HEK293 (cell line): ENCODE data around the gene KCNAB2.

Experiments used
- CTCF ChIA-PET: fragments of 350-600 bp; formaldehyde crosslinking; extraction: SDS; loops from one replicate; lab custom pipeline; 2021; ENCODE audit warnings: antibody characterized with exemption; lab: Yijun Ruan, JAX
- POLR2A ChIA-PET: fragments of 300-600 bp; formaldehyde crosslinking; extraction: SDS; loops from one replicate; lab custom pipeline; 2020; ENCODE audit warnings: antibody characterized with exemption, inconsistent platforms; lab: Yijun Ruan, JAX
- H3K27ac ChIP-seq: fragments of 200-500 bp; sonication (Bioruptor generic); 2 replicates; pipeline ENCODE4 v1.5.1; 2014; ENCODE audit warnings: low read depth, low read length, control low read depth, inconsistent platforms; ENCODE audit errors: extremely low read depth
- H3K36me3 ChIP-seq, 2 experiments: fragments of 200-500 bp in 1 of 2; sonication (Bioruptor generic) in 1 of 2; 1 replicate in 1 of 2; 2 replicates in 1 of 2; pipeline ENCODE4 v1.5.1; 2014 to 2017; ENCODE audit warnings: inconsistent platforms in 2 of 2, low read length in 2 of 2; ENCODE audit not compliant: control insufficient read depth in 2 of 2, insufficient read depth in 1 of 2
- H3K4me1 ChIP-seq: fragments of 200-500 bp; sonication (Bioruptor generic); 2 replicates; pipeline ENCODE4 v1.5.1; 2014; ENCODE audit warnings: mild to moderate bottlenecking, low read length, inconsistent platforms; ENCODE audit not compliant: control insufficient read depth, insufficient read depth
- H3K4me3 ChIP-seq: 2 replicates; pipeline ENCODE4 v1.5.1; 2011; ENCODE audit warnings: low read depth, mild to moderate bottlenecking, control low read depth, low read length, moderate library complexity
- H3K9me3 ChIP-seq: fragments of 200-500 bp; sonication (Bioruptor generic); 2 replicates; pipeline ENCODE4 v1.5.1; 2014; ENCODE audit warnings: low read depth, low read length, inconsistent platforms; ENCODE audit not compliant: control insufficient read depth, insufficient read depth
- GLIS2 ChIP-seq: fragments of 450-650 bp; formaldehyde crosslinking; IDR thresholded peaks from 2 replicates; pipeline ENCODE4 v1.5.1; 2016; ENCODE audit warnings: missing biosample characterization, missing genetic modification characterization
- OVOL3 ChIP-seq: fragments of 450-650 bp; formaldehyde crosslinking; IDR thresholded peaks from 2 replicates; pipeline ENCODE4 v1.5.1; 2016; ENCODE audit warnings: missing biosample characterization, missing genetic modification characterization
- ZBTB17 ChIP-seq: fragments of 450-650 bp; formaldehyde crosslinking; IDR thresholded peaks from 2 replicates; pipeline ENCODE4 v1.5.1; 2016; ENCODE audit warnings: missing biosample characterization, missing genetic modification characterization
- ZBTB21 ChIP-seq: fragments of 450-650 bp; formaldehyde crosslinking; IDR thresholded peaks from 2 replicates; pipeline ENCODE4 v1.5.1; 2017; ENCODE audit warnings: missing biosample characterization, missing genetic modification characterization
- ZBTB8A ChIP-seq: fragments of 450-650 bp; formaldehyde crosslinking; IDR thresholded peaks from 2 replicates; pipeline ENCODE4 v1.5.1; 2016; ENCODE audit warnings: missing biosample characterization, missing genetic modification characterization
- ZFP69B ChIP-seq: fragments of 450-650 bp; formaldehyde crosslinking; IDR thresholded peaks from 2 replicates; pipeline ENCODE4 v1.5.1; 2016; ENCODE audit warnings: missing biosample characterization, missing genetic modification characterization
- ZNF10 ChIP-seq: fragments of 450-650 bp; formaldehyde crosslinking; IDR thresholded peaks from 2 replicates; pipeline ENCODE4 v1.5.1; 2017; ENCODE audit warnings: missing biosample characterization, missing genetic modification characterization
- ZNF174 ChIP-seq: fragments of 450-650 bp; formaldehyde crosslinking; IDR thresholded peaks from 2 replicates; pipeline ENCODE4 v1.5.0; 2017; ENCODE audit warnings: missing biosample characterization, mild to moderate bottlenecking, missing genetic modification characterization
- ZNF184 ChIP-seq: fragments of 450-650 bp; IDR thresholded peaks from 2 replicates; pipeline ENCODE4 v1.5.1; 2018; ENCODE audit warnings: missing biosample characterization, mild to moderate bottlenecking, missing genetic modification characterization
- ZNF202 ChIP-seq: fragments of 450-650 bp; formaldehyde crosslinking; IDR thresholded peaks from 2 replicates; pipeline ENCODE4 v1.5.1; 2016; ENCODE audit warnings: missing biosample characterization, missing genetic modification characterization, borderline replicate concordance
- ZNF394 ChIP-seq: fragments of 450-650 bp; formaldehyde crosslinking; IDR thresholded peaks from 2 replicates; pipeline ENCODE4 v1.5.1; 2016; ENCODE audit warnings: missing biosample characterization, missing genetic modification characterization, mild to moderate bottlenecking, moderate library complexity, borderline replicate concordance
- ZNF521 ChIP-seq: fragments of 450-650 bp; formaldehyde crosslinking; IDR thresholded peaks from 2 replicates; pipeline ENCODE4 v1.5.1; 2017; ENCODE audit warnings: missing biosample characterization, mild to moderate bottlenecking, missing genetic modification characterization
- ZNF629 ChIP-seq: fragments of 450-650 bp; formaldehyde crosslinking; IDR thresholded peaks from 2 replicates; pipeline ENCODE4 v1.5.1; 2017; ENCODE audit warnings: missing biosample characterization, missing genetic modification characterization
- ZNF670 ChIP-seq: fragments of 450-650 bp; formaldehyde crosslinking; IDR thresholded peaks from 2 replicates; pipeline ENCODE4 v1.5.1; 2016; ENCODE audit warnings: missing biosample characterization, missing genetic modification characterization, low read depth
- ZNF76 ChIP-seq: fragments of 450-650 bp; formaldehyde crosslinking; IDR thresholded peaks from 2 replicates; pipeline ENCODE4; 2016; ENCODE audit warnings: low read depth, missing biosample characterization, missing genetic modification characterization, borderline replicate concordance
- ZNF830 ChIP-seq: fragments of 450-650 bp; IDR thresholded peaks from 2 replicates; pipeline ENCODE4 v1.5.0; 2018; ENCODE audit warnings: missing biosample characterization, missing genetic modification characterization, low read depth, mild to moderate bottlenecking, moderate library complexity
- TF ChIP-seq, protein P1 (sequence below): fragments of 450-650 bp; formaldehyde crosslinking; IDR thresholded peaks from 2 replicates; pipeline ENCODE4 v1.5.1; 2016; ENCODE audit warnings: missing biosample characterization, missing genetic modification characterization
- TF ChIP-seq, protein P2 (sequence below): fragments of 450-650 bp; formaldehyde crosslinking; IDR thresholded peaks from 2 replicates; pipeline ENCODE4 v1.5.1; 2016; ENCODE audit warnings: missing biosample characterization, missing genetic modification characterization
- TF ChIP-seq, protein P3 (sequence below): fragments of 450-650 bp; formaldehyde crosslinking; IDR thresholded peaks from 2 replicates; pipeline ENCODE4 v1.5.1; 2016; ENCODE audit warnings: missing biosample characterization, missing genetic modification characterization
- TF ChIP-seq, protein P4 (sequence below): fragments of 450-650 bp; formaldehyde crosslinking; IDR thresholded peaks from 2 replicates; pipeline ENCODE4 v1.5.1; 2017; ENCODE audit warnings: missing biosample characterization, missing genetic modification characterization
- TF ChIP-seq, protein P5 (sequence below): fragments of 450-650 bp; formaldehyde crosslinking; IDR thresholded peaks from 2 replicates; pipeline ENCODE4 v1.5.1; 2016; ENCODE audit warnings: missing biosample characterization, missing genetic modification characterization

The KCNAB2 gene

DNA sequence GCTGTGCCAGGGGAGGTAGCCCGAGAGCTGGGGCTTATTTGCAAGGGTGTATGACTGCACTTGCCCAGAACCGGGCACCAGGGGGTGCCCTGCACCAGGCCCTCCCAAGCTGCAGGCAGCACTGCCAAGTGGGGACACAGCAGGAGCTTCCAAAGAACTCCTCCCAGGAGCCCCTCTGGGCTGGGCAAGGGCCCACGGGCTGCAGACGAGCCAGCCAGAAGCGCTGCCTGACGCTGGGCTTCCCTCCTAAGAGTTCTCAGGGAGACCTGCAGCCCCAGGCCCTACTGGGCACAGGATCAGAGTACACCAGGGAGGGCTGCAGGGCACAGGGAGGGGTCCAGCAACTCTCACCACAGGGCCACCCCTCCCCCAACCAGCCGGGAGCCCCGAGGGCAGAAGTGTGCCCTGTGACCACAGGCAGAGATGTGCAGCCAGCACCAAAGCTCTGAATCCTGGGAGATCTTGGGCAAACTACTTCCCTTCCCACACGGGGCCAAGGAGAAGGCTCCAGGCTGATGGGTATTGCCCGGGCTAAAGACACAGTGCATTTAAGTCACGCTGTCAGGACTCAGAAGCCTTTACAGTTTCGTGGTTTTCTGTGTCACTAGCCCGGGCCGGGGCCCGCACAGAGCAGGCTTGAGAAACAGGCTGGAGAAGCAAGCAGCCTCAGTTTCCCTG is 63.4 kb downstream of the KCNAB2 start (continued):
- TF ChIP-seq, protein P1, sequence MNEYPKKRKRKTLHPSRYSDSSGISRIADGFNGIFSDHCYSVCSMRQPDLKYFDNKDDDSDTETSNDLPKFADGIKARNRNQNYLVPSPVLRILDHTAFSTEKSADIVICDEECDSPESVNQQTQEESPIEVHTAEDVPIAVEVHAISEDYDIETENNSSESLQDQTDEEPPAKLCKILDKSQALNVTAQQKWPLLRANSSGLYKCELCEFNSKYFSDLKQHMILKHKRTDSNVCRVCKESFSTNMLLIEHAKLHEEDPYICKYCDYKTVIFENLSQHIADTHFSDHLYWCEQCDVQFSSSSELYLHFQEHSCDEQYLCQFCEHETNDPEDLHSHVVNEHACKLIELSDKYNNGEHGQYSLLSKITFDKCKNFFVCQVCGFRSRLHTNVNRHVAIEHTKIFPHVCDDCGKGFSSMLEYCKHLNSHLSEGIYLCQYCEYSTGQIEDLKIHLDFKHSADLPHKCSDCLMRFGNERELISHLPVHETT (tag by site-specific recombination) = no peak
- TF ChIP-seq ZNF10 (tag by site-specific recombination) (no peak), OVOL3 (tag by site-specific recombination) (no peak), ZBTB8A (peak; percentile 89), ZBTB17 (tag by site-specific recombination) (no peak), ZNF521 (tag by site-specific recombination) (no peak), ZNF174 (tag by site-specific recombination) (no peak), GLIS2 (tag by site-specific recombination) (peak; percentile 56), ZNF76 (tag by site-specific recombination) (no peak), ZNF202 (no peak), ZFP69B (tag by site-specific recombination) (0 out of 2 replicates have a peak, but pooled peaks have one; percentile 48), ZNF184 (no peak), ZBTB21 (tag by site-specific recombination) (no peak)
- TF ChIP-seq, protein P2, sequence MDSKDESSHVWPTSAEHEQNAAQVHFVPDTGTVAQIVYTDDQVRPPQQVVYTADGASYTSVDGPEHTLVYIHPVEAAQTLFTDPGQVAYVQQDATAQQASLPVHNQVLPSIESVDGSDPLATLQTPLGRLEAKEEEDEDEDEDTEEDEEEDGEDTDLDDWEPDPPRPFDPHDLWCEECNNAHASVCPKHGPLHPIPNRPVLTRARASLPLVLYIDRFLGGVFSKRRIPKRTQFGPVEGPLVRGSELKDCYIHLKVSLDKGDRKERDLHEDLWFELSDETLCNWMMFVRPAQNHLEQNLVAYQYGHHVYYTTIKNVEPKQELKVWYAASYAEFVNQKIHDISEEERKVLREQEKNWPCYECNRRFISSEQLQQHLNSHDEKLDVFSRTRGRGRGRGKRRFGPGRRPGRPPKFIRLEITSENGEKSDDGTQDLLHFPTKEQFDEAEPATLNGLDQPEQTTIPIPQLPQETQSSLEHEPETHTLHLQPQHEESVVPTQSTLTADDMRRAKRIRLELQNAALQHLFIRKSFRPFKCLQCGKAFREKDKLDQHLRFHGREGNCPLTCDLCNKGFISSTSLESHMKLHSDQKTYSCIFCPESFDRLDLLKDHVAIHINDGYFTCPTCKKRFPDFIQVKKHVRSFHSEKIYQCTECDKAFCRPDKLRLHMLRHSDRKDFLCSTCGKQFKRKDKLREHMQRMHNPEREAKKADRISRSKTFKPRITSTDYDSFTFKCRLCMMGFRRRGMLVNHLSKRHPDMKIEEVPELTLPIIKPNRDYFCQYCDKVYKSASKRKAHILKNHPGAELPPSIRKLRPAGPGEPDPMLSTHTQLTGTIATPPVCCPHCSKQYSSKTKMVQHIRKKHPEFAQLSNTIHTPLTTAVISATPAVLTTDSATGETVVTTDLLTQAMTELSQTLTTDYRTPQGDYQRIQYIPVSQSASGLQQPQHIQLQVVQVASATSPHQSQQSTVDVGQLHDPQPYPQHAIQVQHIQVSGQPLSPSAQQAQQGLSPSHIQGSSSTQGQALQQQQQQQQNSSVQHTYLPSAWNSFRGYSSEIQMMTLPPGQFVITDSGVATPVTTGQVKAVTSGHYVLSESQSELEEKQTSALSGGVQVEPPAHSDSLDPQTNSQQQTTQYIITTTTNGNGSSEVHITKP (tag by site-specific recombination) = no peak
- TF ChIP-seq, protein P3, sequence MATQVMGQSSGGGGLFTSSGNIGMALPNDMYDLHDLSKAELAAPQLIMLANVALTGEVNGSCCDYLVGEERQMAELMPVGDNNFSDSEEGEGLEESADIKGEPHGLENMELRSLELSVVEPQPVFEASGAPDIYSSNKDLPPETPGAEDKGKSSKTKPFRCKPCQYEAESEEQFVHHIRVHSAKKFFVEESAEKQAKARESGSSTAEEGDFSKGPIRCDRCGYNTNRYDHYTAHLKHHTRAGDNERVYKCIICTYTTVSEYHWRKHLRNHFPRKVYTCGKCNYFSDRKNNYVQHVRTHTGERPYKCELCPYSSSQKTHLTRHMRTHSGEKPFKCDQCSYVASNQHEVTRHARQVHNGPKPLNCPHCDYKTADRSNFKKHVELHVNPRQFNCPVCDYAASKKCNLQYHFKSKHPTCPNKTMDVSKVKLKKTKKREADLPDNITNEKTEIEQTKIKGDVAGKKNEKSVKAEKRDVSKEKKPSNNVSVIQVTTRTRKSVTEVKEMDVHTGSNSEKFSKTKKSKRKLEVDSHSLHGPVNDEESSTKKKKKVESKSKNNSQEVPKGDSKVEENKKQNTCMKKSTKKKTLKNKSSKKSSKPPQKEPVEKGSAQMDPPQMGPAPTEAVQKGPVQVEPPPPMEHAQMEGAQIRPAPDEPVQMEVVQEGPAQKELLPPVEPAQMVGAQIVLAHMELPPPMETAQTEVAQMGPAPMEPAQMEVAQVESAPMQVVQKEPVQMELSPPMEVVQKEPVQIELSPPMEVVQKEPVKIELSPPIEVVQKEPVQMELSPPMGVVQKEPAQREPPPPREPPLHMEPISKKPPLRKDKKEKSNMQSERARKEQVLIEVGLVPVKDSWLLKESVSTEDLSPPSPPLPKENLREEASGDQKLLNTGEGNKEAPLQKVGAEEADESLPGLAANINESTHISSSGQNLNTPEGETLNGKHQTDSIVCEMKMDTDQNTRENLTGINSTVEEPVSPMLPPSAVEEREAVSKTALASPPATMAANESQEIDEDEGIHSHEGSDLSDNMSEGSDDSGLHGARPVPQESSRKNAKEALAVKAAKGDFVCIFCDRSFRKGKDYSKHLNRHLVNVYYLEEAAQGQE (tag by site-specific recombination) = no peak

DNA sequence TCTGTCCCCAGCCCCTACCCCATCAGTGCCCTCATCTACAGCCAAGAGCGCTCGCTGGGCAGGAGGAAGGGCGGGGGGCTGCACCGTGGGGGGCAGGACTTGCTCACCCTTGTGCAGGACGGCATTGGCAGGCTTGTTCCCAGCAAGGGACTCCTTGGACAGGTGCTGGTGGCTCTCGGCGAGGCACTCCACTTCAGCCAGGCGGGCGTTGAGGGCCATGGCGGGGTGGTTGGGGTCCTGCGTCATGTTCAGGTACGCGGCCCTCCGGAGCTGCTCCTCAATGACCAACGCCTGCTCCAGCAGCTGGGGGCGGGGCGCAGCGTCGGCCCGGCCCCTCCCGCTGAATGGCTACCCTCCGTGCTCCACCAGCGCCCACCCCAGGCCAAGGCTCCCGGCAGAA is 64.0 kb downstream of the KCNAB2 start:
- Histone ChIP-seq H3K27ac (no peak overlapping the region), H3K4me1 (no peaks in the 10 kb centered on the region), H3K9me3 (no peaks in the 10 kb centered on the region), H3K4me3 (no peak overlapping the region), H3K36me3 (no peaks in the 10 kb centered on the region)
- TF ChIP-seq ZNF629 (tag by site-specific recombination) = no peak
- TF ChIP-seq ZNF670 (tag by site-specific recombination) = no peak
- TF ChIP-seq, protein P4, sequence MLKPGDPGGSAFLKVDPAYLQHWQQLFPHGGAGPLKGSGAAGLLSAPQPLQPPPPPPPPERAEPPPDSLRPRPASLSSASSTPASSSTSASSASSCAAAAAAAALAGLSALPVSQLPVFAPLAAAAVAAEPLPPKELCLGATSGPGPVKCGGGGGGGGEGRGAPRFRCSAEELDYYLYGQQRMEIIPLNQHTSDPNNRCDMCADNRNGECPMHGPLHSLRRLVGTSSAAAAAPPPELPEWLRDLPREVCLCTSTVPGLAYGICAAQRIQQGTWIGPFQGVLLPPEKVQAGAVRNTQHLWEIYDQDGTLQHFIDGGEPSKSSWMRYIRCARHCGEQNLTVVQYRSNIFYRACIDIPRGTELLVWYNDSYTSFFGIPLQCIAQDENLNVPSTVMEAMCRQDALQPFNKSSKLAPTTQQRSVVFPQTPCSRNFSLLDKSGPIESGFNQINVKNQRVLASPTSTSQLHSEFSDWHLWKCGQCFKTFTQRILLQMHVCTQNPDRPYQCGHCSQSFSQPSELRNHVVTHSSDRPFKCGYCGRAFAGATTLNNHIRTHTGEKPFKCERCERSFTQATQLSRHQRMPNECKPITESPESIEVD = no peak
- TF ChIP-seq, protein P5, sequence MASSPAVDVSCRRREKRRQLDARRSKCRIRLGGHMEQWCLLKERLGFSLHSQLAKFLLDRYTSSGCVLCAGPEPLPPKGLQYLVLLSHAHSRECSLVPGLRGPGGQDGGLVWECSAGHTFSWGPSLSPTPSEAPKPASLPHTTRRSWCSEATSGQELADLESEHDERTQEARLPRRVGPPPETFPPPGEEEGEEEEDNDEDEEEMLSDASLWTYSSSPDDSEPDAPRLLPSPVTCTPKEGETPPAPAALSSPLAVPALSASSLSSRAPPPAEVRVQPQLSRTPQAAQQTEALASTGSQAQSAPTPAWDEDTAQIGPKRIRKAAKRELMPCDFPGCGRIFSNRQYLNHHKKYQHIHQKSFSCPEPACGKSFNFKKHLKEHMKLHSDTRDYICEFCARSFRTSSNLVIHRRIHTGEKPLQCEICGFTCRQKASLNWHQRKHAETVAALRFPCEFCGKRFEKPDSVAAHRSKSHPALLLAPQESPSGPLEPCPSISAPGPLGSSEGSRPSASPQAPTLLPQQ (tag by site-specific recombination) = no peak
- no peak for TF ChIP-seq ZNF394 (tag by site-specific recombination)
- no peak for TF ChIP-seq ZNF830 (tag by site-specific recombination)
- CTCF ChIA-PET = no interaction called here
- POLR2A ChIA-PET = no interaction called here
